Left kidney (tissue), 8 donors: ENCODE results near the gene NSMF. TPM values are rescaled to one million over a fixed set of nuclear protein-coding genes. Genes with fewer than 3 reads are reported as not detected.

Source experiments
- DNase-seq: peaks from one replicate; pipeline ENCODE4 v3.0.0-alpha.2; 2013
- long read RNA-seq, 8 donors: transcript quantifications; one replicate each; lab custom pipeline, GENCODE V29; 2026
- polyA plus RNA-seq: library from polyadenylated mRNA; unstranded; fragments of 120-200 nt; gene quantifications from one replicate; pipeline ENCODE4 v1.2.1, GENCODE V29; 2013; ENCODE audit not compliant: insufficient read length

NSMF gene, protein sequence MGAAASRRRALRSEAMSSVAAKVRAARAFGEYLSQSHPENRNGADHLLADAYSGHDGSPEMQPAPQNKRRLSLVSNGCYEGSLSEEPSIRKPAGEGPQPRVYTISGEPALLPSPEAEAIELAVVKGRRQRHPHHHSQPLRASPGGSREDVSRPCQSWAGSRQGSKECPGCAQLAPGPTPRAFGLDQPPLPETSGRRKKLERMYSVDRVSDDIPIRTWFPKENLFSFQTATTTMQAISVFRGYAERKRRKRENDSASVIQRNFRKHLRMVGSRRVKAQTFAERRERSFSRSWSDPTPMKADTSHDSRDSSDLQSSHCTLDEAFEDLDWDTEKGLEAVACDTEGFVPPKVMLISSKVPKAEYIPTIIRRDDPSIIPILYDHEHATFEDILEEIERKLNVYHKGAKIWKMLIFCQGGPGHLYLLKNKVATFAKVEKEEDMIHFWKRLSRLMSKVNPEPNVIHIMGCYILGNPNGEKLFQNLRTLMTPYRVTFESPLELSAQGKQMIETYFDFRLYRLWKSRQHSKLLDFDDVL
- 49.2 TPM for polyA plus RNA-seq
- long read RNA-seq, donor 1, transcript NSMF-201 (15 exons, 2,981 nt): major isoform, 16 of 23 reads
- long read RNA-seq, donor 1, partial matches to known transcripts: 5 of 23 reads
- long read RNA-seq, donor 1, other reads (novel, unspliced or antisense): 0 of 23 reads
- long read RNA-seq, donor 2, transcript NSMF-201 (15 exons, 2,981 nt): major isoform, 9 of 10 reads
- long read RNA-seq, donor 2, partial matches to known transcripts: 0 of 10 reads
- long read RNA-seq, donor 2, other reads (novel, unspliced or antisense): 0 of 10 reads
- long read RNA-seq, donor 3, partial matches to known transcripts: 0 of 6 reads
- long read RNA-seq, donor 3, other reads (novel, unspliced or antisense): 0 of 6 reads
- long read RNA-seq, donor 4, partial matches to known transcripts: 0 of 1 reads
- long read RNA-seq, donor 4, other reads (novel, unspliced or antisense): 0 of 1 reads
- long read RNA-seq, donor 5, transcript NSMF-201 (15 exons, 2,981 nt): major isoform, 10 of 14 reads
- long read RNA-seq, donor 5, partial matches to known transcripts: 0 of 14 reads
- long read RNA-seq, donor 5, other reads (novel, unspliced or antisense): 0 of 14 reads
- long read RNA-seq, donor 6, transcript NSMF-201 (15 exons, 2,981 nt): major isoform, 6 of 14 reads
- long read RNA-seq, donor 6, partial matches to known transcripts: 5 of 14 reads
- long read RNA-seq, donor 6, other reads (novel, unspliced or antisense): 0 of 14 reads
- long read RNA-seq, donor 7, transcript NSMF-201 (15 exons, 2,981 nt): major isoform, 5 of 6 reads
- long read RNA-seq, donor 7, partial matches to known transcripts: 0 of 6 reads
- long read RNA-seq, donor 7, other reads (novel, unspliced or antisense): 0 of 6 reads
- long read RNA-seq, donor 8, partial matches to known transcripts: 0 of 2 reads
- long read RNA-seq, donor 8, other reads (novel, unspliced or antisense): 0 of 2 reads

DNA sequence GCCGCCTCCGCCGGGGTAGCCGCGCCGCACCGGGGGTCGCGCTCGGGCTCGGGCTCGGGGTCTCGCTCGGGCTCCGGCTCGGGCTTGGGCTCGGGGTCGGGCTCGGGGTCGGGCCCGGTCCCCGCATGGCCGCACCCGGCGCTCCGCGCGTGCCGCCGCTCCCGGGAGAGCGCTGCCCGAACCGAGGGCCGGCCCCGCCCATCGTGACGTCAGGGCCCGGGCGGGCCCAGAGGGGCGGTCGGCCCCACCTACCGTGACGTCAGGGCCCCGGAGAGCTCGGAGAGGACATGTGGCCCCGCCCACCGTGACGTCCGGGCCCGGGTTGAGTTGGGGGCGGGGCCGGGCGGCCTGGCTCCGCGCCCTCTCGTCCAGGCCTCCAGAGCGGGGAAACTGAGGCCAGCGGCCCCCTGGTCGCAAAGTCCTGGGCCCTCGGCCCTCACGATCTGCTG is at the start of gene NSMF:
Gene NSMF, minus strand, starts transcription at position 183 of the 449 bp plus-strand sequence. CDS start 232 bp downstream, outside the sequence.
- DNase-seq: peak; percentile 90

DNA sequence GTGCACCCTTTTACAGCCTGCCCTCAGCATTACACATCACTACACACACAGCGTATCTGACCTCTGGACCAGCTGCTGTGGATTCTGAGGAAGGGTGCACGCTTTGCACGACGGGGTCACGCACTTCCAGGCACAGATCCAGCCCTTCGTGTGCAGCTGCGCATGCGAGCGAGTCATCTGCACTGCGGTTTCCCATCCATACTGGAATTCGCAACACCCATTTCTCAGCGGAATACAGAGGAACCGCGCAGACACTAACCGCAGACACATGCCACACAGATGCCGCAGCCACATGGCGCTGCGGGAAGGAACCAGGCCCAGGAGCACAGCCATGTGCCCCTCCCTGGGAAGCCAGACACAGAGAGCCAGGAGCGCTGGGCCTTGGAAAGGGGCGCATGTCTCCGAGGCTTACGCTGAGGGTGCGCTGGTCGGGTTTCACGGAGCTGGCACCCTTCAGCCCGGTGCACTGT is 47.6 kb upstream of the NSMF start:
- no peak for DNase-seq

DNA sequence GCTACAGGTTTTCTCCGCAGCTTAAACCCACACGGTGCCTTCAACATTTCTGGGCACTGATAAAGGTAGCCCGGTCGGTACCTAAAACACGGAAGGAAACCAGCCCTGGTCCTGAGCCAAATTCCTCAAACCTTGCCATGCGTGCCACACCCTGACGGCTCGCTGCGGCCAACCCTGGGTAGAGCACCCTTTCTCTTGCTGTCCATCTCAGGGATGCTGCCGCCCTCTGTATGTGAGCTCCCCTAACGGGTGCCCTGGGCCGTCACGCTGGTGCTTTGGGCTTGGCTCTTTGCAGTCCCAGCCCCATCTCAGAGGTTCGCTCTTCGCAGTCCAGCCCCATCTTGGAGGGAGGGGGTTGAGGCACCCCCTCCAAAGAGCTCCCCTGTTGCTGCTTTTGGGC is 47.1 kb upstream of the NSMF start:
- DNase-seq: no peak

DNA sequence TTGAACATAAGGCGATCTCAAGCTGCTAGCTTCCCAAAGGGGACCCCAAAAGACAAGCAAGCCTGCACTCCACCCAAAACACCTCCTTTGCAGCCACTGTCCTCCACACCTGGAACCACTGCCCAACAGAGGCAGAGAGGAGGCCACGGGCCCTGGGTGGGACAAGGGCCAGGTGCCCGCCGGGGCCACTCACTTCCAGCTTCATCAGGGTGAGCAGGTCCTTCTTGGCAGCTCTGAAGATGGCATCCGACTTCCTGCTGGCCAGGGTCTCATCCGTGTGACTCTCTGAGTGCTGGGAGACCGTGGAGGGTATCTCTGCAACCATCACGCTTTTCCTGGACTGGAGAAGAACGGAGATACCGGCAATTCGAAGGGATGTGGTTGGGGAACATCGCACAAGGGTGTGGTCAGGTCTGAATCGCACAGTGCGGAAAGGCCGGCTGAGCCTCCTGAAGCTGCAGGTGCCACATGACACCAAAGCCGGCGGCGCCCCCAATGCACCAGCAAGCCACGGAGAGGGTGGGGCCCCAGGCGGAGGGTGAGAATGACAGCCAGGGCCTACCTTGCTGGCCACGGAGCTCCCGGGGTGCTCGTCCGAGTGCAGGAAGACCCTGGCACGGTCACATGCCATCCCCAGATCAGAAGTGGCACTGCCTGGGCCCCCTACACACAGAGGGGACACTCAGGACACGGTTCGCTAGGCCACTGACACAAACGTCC is 46.4 kb upstream of the NSMF start:
- no peak for DNase-seq

DNA sequence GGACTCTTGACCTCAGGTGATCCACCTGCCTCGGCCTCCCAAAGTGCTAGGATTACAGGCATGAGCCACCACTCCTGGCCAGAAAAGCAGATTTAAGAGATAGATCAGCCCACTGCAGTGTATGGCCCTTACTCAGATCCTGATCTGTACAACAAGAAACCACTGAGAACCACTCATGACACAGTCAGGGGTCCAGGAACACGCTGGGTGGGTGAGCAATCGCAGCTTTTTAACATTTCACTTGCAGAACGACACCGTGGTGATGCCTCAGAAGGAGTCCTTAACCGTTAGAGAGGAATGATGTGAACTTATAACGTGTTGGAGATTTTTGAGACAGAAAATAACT is 45.3 kb upstream of the NSMF start:
- DNase-seq: no peak

DNA sequence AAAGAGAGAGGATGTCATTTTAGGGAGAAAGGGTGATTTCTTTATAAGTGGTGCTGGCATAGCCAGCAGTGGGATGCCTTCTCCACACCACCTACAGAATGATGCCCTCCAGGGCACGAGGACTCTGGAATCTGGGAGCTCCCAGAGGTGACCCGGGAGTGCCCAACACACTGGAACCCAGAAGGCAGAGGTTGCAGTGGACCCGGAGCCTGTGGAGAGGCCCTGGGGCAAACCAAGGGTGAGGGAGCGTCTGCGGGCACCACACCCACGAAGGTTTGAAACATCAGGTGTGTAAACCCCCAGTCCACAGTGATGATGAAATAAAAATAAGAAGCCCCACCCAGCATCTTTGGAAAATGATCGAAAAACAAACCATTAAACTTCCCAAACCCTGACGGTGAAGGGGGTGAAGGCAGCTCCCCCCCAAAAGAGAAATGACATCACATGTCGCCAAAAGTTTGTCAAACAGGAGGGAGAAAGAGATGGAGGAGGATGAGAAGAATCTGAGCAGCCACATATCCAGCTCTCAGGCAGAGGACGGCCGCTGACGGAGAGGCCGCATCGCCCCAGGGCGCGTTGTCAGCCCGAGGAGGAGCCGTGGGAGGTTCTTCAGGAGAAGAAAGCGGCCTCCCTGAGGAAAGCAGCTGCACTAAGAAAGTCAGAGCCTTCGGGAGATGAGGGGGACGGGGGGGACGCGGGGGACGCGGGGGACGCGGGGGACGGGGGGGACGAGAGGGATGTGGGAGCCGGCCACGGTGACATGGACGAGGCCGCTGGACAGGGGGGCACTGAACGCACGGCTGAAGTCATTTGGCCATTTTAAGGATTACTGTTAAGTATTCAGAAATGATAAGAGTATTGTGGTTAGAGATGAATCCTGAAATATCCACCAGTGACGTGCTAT is 43.1 kb upstream of the NSMF start:
- DNase-seq: no peak

DNA sequence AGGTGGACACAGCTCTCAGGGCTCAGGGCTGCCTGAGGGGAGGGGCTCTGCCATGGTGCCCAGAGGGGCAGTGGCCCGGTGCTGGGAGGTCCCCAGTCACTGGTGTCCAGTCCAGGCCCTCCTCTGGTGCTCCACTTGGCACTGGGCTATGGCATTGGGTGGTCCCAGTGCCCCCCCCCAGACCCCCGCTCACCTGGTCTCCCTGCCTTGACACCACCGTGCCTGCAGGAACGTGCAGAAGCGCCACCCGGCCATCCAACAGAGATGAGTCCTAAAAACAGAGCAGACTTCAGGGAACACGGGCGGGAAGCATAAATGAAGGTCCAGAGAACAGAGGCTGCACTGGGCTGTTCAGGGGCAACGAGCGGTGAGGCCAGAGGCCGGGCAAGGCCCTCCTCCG is 42.3 kb upstream of the NSMF start:
- no peak for DNase-seq

DNA sequence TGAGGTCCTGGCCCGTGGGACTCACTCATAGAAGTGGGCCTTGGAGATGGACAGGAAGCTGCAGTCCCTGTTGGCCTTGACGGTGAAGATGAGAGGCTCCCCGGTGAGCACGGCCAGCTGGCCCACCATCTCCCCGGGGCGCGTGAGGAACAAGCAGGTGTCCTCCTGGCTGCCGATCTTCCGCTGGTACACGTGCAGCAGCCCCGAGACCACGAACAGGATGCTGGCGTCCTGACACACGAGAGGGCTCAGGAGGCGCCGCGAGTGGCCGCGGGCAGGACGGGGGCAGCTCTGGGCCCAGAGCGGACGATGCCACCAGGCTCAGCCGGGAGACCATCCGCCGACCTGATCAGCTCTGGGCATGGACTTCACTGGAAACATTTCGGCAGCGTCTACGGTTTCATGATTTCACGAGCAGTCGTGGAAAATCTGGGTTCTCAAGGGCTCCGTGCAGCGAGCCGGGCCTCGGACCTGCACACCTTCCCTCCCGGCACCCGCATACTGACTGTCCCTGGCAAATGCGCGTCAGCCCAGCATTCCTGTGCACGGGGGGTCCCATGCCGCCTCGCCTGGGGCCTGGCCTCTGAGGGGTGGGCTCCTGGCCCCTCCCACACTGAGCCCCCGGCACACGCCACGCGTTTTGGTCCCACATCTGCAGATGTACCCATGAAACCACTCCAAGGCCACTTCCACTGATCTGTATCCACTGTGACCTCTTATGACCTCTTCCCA is 41.7 kb upstream of the NSMF start:
- DNase-seq: no peak

DNA sequence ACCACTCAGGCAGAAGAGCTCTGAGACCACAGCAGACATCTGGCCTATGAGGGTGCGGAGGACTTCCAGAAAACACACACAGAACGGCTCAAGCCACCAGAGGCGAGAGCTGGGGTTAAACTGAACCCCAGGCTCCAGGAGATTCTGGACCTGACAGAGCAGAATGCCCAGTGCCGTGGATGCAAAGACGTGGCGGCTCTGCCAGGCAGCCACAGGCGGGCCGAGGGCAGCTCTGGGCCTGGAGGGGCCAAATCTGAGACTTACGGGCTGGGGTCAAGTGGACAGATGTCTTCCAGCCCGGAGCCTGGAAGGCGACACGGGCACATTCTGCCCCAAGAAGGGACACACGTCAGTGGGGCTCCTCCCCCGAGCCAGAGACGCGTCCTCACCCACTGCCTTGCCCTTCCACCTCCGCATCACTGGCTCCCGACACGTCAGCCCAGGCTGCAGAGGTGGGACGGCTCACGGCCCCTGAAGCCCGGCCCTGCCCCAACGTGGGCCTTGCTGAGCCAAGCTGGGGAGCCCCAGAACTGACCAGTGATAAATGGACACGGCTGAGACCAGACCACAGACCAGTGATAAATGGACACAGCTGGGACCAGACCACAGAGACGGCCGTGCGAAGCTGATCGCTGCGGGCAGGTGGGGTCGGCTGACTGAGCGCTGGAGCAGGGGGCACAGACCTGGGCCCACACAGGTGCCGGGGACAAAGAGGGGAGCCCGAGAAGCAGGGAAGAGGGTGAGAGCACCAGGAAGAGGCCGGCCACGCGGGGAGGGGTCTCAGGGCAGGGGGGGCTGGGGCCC is 40.9 kb upstream of the NSMF start:
- DNase-seq: no peak

DNA sequence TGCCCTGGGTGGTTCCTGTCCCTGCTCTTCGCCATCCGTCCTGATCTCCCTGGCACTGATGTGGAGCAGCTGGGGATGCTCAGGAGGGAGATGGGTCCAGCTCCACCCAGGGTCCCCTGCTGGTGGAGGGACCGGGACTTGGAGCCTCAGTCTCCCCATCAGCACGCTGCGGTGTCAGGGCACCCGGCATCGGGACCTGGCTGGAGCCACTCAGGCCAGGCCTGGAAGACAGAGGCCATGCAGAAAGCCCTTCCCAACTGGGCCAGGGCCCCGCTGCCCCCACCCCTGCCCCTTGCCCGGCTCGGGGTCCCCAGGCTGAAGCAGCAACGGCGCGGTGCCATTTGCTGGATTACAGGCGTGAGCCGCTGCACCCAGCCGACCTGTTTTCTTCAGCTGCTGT is 40.3 kb upstream of the NSMF start:
- no peak for DNase-seq

DNA sequence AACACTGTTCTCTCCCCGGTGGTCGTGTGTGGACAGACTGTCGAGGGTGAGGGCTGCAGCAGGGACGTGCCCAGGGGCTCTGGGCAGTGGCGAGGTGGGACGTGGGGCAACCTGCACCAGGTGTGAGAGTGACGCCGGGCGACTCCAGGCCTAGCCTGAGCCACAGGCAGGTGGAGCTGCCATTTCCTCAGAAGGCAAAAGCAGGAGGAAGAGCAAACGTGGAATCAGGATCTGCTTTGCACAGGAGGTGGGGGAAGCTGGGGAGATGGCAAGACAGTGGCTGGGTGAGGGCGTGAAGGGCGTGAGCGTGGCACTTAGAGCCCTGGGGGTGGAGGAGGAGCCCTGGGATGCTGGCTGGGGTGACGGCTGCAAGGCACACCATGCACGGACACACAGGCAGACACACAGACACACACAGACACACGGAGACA is 39.6 kb upstream of the NSMF start:
- DNase-seq: no peak

DNA sequence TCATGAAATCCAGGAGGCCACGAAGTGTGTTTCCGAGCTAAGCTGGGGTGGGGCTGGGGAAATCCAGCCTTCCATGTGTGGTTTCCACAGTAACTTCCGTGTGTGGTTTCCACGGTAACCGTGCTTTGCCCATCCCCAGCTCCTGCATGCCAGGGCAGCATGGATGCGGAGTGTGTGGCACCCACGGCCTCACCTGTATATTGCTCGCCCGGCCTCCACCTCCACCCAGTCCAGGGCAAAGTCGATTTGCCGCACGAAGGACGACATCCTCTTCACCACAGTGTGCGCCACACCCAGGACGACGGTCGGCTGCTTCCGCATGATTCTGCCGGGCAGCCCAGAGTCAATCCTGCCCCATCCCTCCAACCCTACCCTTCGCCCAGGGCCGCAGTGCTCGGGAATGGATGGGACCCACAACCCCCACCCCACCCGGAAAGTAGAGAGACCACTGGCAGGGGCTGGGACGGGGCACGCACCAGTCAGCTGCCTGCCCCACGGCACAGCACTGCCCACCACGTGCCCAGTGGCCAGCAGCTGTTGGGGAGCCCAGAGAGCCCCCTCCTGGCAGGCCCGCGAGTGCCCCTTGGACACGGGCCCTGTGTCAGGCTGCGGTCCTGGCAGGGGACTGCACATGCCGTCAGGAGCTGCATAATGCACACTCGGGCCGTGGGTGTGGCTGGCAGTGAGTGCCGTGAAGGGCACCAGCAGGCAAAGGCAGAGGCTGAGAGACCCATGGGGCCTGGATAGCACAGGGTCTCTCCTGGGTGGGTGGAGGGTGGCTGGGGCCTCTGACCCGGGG is 39.0 kb upstream of the NSMF start:
- DNase-seq: no peak

DNA sequence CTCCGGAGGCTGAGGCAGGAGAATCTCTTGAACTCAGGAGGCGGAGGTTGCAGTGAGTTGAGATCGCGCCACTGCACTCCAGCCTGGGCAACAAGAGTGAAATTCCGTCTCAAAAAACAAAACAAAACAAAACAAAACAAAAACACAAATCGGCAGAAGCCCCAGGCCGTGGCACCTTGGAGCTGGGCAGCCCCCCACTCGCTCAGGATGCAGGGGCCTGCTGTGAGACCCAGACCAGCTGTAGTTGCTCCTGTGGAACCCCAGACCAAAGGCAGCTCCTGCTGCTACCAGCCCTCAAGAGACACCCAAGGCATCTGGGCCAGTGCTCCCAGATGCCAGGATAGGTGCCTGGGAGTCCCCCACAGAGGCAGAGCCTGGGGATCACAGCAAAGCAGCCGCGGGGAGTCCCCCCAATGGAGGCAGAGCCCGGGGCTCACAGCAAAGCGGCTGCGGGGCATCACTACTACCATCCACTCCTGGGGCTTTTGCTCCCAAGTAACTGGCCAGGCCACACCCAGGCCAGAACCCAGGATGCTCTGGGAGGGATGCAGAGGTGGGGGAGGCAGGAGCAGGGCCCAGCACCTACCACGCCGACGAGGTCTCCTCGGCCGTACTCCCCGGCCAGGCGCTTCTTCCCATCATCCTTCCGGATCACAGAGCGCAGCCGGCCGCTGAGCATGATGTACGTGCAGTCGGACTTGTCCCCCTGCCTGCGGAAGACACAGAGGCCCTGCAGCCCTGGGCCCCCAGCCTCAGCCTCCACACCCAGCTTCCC is 37.7 kb upstream of the NSMF start:
- no peak for DNase-seq

DNA sequence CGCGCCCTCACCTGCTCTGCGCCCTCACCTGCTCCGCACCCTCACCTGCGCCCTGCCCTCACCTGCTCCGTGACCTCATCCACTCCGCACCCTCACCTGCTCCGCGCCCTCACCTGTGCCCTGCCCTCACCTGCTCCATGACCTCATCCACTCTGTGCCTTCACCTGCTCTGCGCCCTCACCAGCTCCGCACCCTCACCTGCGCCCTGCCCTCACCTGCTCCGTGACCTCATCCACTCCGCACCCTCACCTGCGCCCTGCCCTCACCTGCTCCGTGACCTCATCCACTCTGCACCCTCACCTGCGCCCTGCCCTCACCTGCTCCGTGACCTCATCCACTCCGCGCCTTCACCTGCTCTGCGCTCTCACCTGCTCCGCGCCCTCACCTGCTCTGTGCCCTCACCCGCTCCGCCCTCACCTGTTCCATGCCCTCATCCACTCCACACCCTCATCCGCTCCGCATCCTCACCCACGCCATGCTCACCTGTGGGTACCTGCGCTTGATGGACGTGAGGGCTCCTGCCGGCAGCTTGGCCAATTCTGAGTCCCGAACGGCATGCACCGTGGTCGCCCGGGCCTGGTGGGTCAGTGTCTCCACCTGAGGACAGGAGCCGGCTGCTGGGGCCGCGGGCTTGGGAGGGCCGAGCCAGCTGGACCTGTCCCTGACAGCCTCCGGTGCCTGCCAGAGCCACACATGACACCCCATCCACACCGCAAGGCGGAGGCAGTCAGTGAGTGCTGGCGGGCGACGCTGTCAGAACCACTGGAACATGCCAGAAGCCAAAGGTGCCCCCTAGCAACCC is 35.6 kb upstream of the NSMF start:
- no peak for DNase-seq

DNA sequence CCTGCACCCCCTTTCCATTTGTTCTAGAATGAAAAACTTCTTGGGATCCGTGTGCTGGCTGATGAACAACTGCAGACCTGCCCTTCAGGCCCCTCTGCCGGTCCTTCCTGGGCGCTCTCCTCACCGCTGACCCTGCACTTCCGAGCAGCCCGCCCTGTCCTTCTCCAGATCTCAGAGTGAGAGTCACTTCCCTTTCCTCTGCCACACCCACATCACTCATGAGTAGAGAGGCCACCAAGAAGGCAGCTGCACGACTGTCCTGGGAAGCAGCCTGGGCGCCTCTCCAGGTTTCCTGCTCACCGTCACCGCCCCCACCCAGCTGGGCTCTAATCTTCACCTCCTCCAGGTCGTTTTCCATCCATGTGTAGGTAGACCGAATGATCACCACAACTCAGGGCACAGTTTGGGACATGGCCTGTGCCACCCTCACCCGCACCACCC is 35.0 kb upstream of the NSMF start:
- no peak for DNase-seq
